Stimulated activated memory B cell treated with anti-CD40 and anti-IgM and Interleukin-4, amounts not matched to agents 10 μg/mL and 1 μg/mL and 100 μg/mL, for 72 hours (primary cell): ENCODE data around the gene CAMTA2.

ENCODE experiments used
- ATAC-seq: fragments of 150-1000 bp; cut with Tn5 transposase; 2 replicates; pipeline ENCODE4 v1.10.0; 2021
- H3K27ac Mint-ChIP-seq: one replicate; pipeline ENCODE4 v1.8.0; 2022; ENCODE audit warnings: mild to moderate bottlenecking, mixed read lengths
- H3K27me3 Mint-ChIP-seq: one replicate; pipeline ENCODE4 v1.8.0; 2022; ENCODE audit warnings: mixed read lengths
- H3K36me3 Mint-ChIP-seq: one replicate; pipeline ENCODE4 v1.8.0; 2022; ENCODE audit warnings: mixed read lengths
- H3K4me1 Mint-ChIP-seq: one replicate; pipeline ENCODE4 v1.8.0; 2022; ENCODE audit warnings: mixed read lengths
- H3K4me3 Mint-ChIP-seq: one replicate; pipeline ENCODE4 v1.8.0; 2022; ENCODE audit warnings: mild to moderate bottlenecking, moderate library complexity, mixed read lengths
- H3K9me3 Mint-ChIP-seq: one replicate; pipeline ENCODE4 v1.8.0; 2022; ENCODE audit warnings: mixed read lengths

The CAMTA2 gene

GRCh38 chr17:4948166-4948930 is 39.1 kb downstream of the CAMTA2 start, which contains the start of gene PFN1:
Gene PFN1 (minus strand): TSS chr17:4948530. CDS start chr17:4948394, 136 bp downstream.
- H3K36me3 Mint-ChIP-seq = peaks cover 40% of the 10 kb centered on the region
- no peaks in the 10 kb centered on the region for H3K9me3 Mint-ChIP-seq
- H3K27ac Mint-ChIP-seq = peak within 1 kb of the TSS; percentile 92
- ATAC-seq = peak; percentile 62
- peak within 1 kb of the TSS; percentile 95 for H3K4me3 Mint-ChIP-seq
- peaks cover 63% of the 10 kb centered on the region for H3K4me1 Mint-ChIP-seq
- no peaks in the 10 kb centered on the region for H3K27me3 Mint-ChIP-seq

GRCh38 chr17:4947411-4948165 is 39.9 kb downstream of the CAMTA2 start:
- H3K36me3 Mint-ChIP-seq = peaks cover 48% of the 10 kb centered on the region
- peak overlapping the region; percentile 92 for H3K27ac Mint-ChIP-seq
- no peaks in the 10 kb centered on the region for H3K27me3 Mint-ChIP-seq
- peak; percentile 37 for ATAC-seq
- H3K4me1 Mint-ChIP-seq = peaks cover 71% of the 10 kb centered on the region
- peak overlapping the region; percentile 95 for H3K4me3 Mint-ChIP-seq
- H3K9me3 Mint-ChIP-seq = no peaks in the 10 kb centered on the region

DNA sequence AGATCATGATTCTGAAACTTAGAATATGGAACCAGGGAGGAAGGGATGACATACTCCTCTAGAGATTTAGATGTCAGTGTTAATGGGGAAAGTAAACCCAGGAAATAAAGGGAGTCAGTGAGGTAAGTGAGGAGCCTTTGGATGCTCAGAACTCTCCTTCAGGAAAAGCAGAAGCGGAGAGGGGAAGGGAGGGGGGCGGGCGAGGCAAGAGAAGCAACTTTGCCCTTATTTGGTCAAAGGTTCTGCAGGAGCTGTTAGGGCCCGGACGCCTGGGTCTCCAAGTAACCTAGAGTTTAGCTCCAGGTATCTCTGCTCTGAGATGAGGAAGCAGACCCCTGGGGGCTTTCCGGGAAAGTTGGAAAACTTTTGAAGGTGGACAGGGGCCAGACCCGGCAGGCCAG is 40.5 kb downstream of the CAMTA2 start:
- Mint-ChIP-seq H3K4me1 (peaks cover 75% of the 10 kb centered on the region), H3K9me3 (no peaks in the 10 kb centered on the region), H3K4me3 (peak overlapping the region; percentile 95), H3K36me3 (peaks cover 51% of the 10 kb centered on the region), H3K27ac (peak overlapping the region; percentile 92), H3K27me3 (no peaks in the 10 kb centered on the region)
- ATAC-seq = no peak

DNA sequence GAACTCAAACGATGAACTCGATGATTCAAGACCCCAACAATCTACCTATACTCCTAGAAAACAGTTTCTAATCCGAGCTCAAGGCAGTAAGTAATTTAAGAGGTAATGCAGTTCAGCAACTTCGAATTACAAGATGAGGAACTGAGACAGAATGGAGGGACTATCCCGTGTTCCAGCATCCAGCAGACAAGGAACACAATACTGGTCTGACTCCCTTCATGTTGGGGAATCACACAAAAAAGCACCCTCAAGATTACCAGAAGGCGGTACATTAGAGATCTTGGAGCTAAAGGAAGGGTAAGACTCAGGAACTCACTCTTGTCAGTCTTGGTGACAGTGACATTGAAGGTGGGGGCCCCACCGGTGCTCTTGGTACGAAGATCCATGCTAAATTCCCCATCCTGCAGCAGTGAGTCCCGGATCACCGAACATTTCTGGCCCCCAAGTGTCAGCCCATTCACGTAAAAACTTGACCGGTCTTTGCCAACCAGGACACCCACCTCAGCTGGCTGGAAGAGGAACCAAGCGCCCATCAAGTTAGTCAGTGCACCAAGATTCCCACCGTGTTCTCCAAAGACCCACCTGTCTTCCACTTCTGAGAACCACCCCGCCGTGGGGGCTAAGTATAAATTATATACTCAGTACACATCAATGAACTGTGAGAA is 41.0 kb downstream of the CAMTA2 start:
- ATAC-seq = no peak
- Mint-ChIP-seq H3K4me1 (peaks cover 75% of the 10 kb centered on the region), H3K36me3 (peaks cover 57% of the 10 kb centered on the region), H3K27ac (peak overlapping the region; percentile 92), H3K27me3 (no peaks in the 10 kb centered on the region), H3K4me3 (peak overlapping the region; percentile 95), H3K9me3 (no peaks in the 10 kb centered on the region)

DNA sequence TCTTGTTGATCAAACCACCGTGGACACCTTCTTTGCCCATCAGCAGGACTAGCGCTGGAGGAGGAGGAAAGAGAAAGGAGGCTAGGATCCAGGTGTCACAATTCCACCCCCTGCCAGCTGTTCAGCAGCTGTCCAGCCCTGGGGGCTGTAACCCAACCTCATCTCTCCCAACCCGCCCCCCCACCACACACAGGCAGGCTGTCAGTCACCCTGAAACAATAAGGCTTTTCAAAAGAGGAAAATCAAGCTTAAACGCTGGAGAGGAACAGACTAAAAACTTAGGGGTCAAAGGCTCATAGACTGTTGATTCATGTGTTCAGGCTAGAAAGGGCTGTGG is 41.6 kb downstream of the CAMTA2 start:
- Mint-ChIP-seq H3K27ac (peak overlapping the region; percentile 92), H3K36me3 (peaks cover 62% of the 10 kb centered on the region), H3K4me3 (peak overlapping the region; percentile 95), H3K9me3 (no peaks in the 10 kb centered on the region), H3K27me3 (no peaks in the 10 kb centered on the region), H3K4me1 (peaks cover 75% of the 10 kb centered on the region)
- no peak for ATAC-seq

DNA sequence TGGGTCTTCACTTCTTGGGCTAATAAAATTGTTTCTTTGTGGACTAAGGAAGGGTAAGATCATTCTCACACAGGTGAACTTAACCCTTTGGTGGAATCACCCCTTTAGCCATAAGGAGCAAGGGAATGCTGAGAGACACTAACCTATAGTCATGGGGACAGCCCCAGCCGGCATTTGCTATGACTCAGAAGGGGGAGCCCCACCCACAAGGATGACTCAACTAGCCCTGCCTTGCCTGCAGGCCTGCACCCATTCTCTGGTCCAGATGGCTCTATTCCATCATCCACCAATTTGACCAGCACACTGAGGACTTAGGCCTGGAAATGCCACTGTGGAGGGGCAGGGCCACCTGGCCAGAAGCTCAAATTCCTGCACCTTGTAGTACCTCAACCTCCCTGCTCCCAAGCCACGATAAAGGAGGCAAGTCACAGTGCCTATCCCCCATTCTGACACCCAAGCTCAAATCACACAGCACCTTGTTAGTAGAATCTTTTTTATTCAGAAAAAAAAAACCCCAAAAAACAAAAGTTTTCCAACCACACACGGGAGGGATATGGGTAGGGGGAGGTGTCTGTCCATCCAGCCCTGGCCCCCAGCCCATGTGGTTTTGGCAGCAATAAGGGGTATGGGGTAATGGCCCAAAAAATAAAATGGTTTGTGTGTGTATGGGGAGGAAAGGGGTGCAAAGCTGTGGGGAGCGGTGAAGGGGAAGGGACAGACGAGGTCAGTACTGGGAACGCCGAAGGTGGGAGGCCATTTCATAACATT is 42.1 kb downstream of the CAMTA2 start:
- peak overlapping the region; percentile 95 for H3K4me3 Mint-ChIP-seq

DNA sequence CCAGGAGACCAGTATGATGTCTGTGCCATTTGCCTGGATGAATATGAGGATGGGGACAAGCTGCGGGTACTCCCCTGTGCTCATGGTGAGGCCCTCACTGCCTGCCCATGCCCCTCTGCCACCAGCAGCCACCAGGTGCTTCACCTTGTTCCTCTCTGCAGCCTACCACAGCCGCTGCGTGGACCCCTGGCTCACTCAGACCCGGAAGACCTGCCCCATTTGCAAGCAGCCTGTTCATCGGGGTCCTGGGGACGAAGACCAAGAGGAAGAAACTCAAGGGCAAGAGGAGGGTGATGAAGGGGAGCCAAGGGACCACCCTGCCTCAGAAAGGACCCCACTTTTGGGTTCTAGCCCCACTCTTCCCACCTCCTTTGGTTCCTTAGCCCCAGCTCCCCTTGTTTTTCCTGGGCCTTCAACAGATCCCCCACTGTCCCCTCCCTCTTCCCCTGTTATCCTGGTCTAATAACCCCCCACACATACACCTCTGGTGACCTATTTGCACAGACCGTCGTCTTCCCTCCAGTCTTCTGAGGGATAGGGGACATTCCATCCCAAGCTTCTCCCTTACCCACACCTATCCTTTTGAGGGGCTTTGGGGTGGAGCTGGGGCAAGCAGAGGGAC is 42.8 kb downstream of the CAMTA2 start:
- H3K4me1 Mint-ChIP-seq = peaks cover 68% of the 10 kb centered on the region
- peak overlapping the region; percentile 92 for H3K27ac Mint-ChIP-seq
- peaks cover 66% of the 10 kb centered on the region for H3K36me3 Mint-ChIP-seq
- H3K27me3 Mint-ChIP-seq = no peaks in the 10 kb centered on the region
- no peak for ATAC-seq
- peak overlapping the region; percentile 95 for H3K4me3 Mint-ChIP-seq
- no peaks in the 10 kb centered on the region for H3K9me3 Mint-ChIP-seq

More for the DNA sequence above, 42.1 kb downstream of the CAMTA2 start:
- Mint-ChIP-seq H3K36me3 (peaks cover 66% of the 10 kb centered on the region), H3K4me1 (peaks cover 71% of the 10 kb centered on the region), H3K27me3 (no peaks in the 10 kb centered on the region), H3K27ac (peak overlapping the region; percentile 92), H3K9me3 (no peaks in the 10 kb centered on the region)
- ATAC-seq = peak; percentile 47

GRCh38 chr17:4944163-4944553 is 43.3 kb downstream of the CAMTA2 start:
- H3K9me3 Mint-ChIP-seq = no peaks in the 10 kb centered on the region
- peak overlapping the region; percentile 95 for H3K4me3 Mint-ChIP-seq
- ATAC-seq = no peak
- H3K27me3 Mint-ChIP-seq = no peaks in the 10 kb centered on the region
- H3K4me1 Mint-ChIP-seq = peaks cover 69% of the 10 kb centered on the region
- H3K36me3 Mint-ChIP-seq = peaks cover 66% of the 10 kb centered on the region
- H3K27ac Mint-ChIP-seq = peak overlapping the region; percentile 92

DNA sequence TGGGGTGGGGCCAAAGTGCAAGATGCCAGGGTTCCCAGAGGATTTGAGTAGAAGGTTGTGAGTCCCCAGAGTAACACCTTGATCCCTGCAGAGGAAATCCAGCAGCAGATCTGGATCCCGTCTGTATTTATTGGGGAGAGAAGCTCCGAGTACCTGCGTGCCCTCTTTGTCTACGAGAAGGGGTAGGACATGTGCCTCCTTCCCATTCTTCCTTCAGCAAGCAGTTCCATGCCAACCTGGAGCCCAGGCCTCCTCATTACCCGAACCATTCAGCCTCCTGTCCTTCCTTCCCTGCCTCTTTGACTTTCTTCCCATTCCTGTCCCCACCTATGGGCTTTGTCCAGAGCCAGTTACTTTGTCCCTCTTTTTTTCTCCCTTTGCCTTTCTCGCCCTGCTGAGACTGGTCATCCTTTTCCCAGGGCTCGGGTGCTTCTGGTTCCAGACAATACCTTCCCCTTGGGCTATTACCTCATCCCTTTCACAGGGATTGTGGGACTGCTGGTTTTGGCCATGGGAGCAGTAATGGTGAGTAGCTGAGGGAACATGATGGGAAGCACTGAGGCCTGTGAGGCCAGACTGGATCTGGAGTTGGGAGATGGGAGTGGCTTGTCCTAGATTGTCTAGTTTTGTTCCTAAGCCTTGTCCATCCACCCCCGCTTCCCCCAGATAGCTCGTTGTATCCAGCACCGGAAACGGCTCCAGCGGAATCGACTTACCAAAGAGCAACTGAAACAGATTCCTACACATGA is 44.5 kb downstream of the CAMTA2 start:
- Mint-ChIP-seq H3K9me3 (no peaks in the 10 kb centered on the region), H3K27me3 (no peaks in the 10 kb centered on the region), H3K36me3 (peaks cover 71% of the 10 kb centered on the region), H3K4me1 (peaks cover 75% of the 10 kb centered on the region), H3K4me3 (peak overlapping the region; percentile 18), H3K27ac (peak overlapping the region; percentile 92)
- no peak for ATAC-seq

GRCh38 chr17:4941319-4941610 is 46.2 kb downstream of the CAMTA2 start:
- Mint-ChIP-seq H3K36me3 (peaks cover 64% of the 10 kb centered on the region), H3K4me3 (peak overlapping the region; percentile 91), H3K4me1 (peaks cover 67% of the 10 kb centered on the region), H3K27me3 (no peaks in the 10 kb centered on the region), H3K9me3 (no peaks in the 10 kb centered on the region), H3K27ac (peak overlapping the region; percentile 92)
- no peak for ATAC-seq

GRCh38 chr17:4940555-4941318 is 46.7 kb downstream of the CAMTA2 start:
- H3K27ac Mint-ChIP-seq = peak overlapping the region; percentile 92
- no peaks in the 10 kb centered on the region for H3K27me3 Mint-ChIP-seq
- no peak for ATAC-seq
- peaks cover 65% of the 10 kb centered on the region for H3K36me3 Mint-ChIP-seq
- H3K4me3 Mint-ChIP-seq = peak overlapping the region; percentile 91
- no peaks in the 10 kb centered on the region for H3K9me3 Mint-ChIP-seq
- peaks cover 63% of the 10 kb centered on the region for H3K4me1 Mint-ChIP-seq

GRCh38 chr17:4939796-4940554 is 47.5 kb downstream of the CAMTA2 start, which contains the start of the genes RNF167 and SLC25A11:
Gene RNF167 (plus strand): TSS chr17:4940268. CDS start chr17:4940910, 642 bp downstream.
Gene SLC25A11 (minus strand): TSS chr17:4940046. CDS start chr17:4939910, 136 bp downstream.
- H3K4me1 Mint-ChIP-seq = peaks cover 55% of the 10 kb centered on the region
- H3K27ac Mint-ChIP-seq = peak within 1 kb of the TSS; percentile 92
- H3K27me3 Mint-ChIP-seq = no peaks in the 10 kb centered on the region
- H3K9me3 Mint-ChIP-seq = no peaks in the 10 kb centered on the region
- peaks cover 59% of the 10 kb centered on the region for H3K36me3 Mint-ChIP-seq
- peak within 1 kb of the TSS; percentile 91 for H3K4me3 Mint-ChIP-seq
- peak; percentile 93 for ATAC-seq

- Mint-ChIP-seq H3K4me1 (peaks cover 53% of the 10 kb centered on the region), H3K4me3 (peak overlapping the region; percentile 91), H3K27ac (peak overlapping the region; percentile 92), H3K9me3 (no peaks in the 10 kb centered on the region), H3K36me3 (peaks cover 54% of the 10 kb centered on the region), H3K27me3 (peaks cover under 1% of the 10 kb centered on the region)
- ATAC-seq = peak; percentile 3
Measured at GRCh38 chr17:4939546-4939795, 48.0 kb downstream of the CAMTA2 start.
